Measurements from ENCODE around the gene PPL.
"Not testable (repeated sequence)": the region's sequence is repeated elsewhere in the genome, so short reads cannot be mapped to it uniquely, and the experiment has no call there.

The PPL gene

DNA sequence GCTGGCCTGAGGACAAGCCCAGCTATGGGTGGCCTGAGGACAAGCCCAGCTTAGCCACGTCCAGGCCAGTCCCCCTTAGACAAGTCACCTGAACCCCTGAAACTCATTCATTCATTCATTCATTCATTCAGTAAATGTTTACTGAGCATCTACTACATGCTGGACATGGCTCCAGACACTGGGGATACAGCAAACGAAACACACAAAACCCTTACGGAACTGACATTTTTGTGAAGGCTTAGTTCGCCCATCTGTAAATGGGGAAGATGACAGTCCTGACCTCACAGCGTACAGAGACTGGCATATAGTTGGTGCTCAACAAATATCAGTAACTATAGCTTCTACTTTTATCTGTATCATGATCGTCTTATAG lies 37.5 kb downstream of the PPL start:
- H3K27ac ChIP-seq, result no peak overlapping the region
- DNase-seq, result no peak
- TF ChIP-seq, protein P1, sequence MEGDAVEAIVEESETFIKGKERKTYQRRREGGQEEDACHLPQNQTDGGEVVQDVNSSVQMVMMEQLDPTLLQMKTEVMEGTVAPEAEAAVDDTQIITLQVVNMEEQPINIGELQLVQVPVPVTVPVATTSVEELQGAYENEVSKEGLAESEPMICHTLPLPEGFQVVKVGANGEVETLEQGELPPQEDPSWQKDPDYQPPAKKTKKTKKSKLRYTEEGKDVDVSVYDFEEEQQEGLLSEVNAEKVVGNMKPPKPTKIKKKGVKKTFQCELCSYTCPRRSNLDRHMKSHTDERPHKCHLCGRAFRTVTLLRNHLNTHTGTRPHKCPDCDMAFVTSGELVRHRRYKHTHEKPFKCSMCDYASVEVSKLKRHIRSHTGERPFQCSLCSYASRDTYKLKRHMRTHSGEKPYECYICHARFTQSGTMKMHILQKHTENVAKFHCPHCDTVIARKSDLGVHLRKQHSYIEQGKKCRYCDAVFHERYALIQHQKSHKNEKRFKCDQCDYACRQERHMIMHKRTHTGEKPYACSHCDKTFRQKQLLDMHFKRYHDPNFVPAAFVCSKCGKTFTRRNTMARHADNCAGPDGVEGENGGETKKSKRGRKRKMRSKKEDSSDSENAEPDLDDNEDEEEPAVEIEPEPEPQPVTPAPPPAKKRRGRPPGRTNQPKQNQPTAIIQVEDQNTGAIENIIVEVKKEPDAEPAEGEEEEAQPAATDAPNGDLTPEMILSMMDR (IDR thresholded peaks at IDR 0.05; ENCODE audit: low read depth, low read length), result no peak
- no peaks in the 10 kb centered on the region for H3K9me3 ChIP-seq (ENCODE audit: severe bottlenecking)
- H3K4me3 ChIP-seq (ENCODE audit: low read depth, low read length), result no peak overlapping the region
- peaks cover 11% of the 10 kb centered on the region for H3K36me3 ChIP-seq
- H3K27me3 ChIP-seq (ENCODE audit: insufficient read depth, low read depth, severe bottlenecking), result no peaks in the 10 kb centered on the region

DNA sequence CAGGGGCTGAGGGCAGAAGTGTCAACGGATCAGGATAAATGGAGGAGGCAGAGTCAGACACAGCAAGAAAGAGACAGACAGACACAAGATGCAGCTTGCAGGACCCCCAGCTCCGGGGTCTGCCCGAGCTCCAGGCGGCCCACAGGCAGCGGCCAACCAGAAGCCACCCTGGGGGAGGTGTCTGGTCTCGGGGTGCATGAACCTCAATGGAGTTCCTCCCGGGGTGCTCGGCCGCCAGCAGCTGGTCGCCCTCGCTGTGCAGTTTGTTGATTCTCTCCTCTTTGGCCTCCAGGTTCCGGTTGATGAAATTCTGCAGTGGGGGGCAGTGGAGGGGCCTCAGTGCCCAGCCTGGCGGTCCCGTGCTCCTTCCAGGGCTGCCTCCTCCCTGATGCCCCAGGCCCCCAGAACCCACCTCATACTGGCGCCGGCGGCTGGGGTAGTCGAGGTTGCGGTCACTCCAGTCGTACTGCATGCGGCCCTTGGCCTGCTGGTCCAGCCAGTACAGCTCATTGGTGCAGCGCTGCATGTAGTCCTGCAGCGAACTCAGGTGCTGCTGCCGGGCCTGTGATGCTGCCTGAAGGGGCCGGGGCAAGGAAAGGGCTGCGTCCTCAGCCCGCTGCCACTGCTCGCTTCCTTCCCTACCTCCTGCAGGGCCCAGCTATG lies 38.0 kb downstream of the PPL start:
- DNase-seq, result no peak
- no peaks in the 10 kb centered on the region for H3K27me3 ChIP-seq (ENCODE audit: insufficient read depth, low read depth, severe bottlenecking)
- TF ChIP-seq, protein P1 (IDR thresholded peaks at IDR 0.05; ENCODE audit: low read depth, low read length), result no peak
- peaks cover 11% of the 10 kb centered on the region for H3K36me3 ChIP-seq
- no peaks in the 10 kb centered on the region for H3K9me3 ChIP-seq (ENCODE audit: severe bottlenecking)
- H3K4me3 ChIP-seq (ENCODE audit: low read depth, low read length), result no peak overlapping the region
- no peak overlapping the region for H3K27ac ChIP-seq

DNA sequence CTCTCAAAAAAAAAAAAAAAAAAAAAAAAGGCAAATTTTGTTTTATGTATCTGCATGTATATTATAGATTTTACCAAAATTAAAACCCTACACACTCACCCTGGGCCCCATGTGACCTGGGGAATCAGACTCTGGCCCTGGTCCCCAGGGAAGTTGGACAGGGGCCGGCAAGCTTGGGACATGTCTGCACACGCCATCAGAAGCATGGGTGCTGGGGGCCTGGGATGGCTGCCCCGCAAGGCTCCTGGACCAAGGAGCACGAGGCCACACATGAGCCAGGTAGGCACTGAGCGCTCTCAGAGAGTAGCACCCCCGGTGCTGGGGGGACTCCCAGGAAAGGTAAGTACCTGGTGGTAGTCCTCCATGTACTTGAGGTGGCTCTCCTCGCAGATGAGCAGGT lies 39.6 kb downstream of the PPL start:
- H3K36me3 ChIP-seq, result peaks cover 14% of the 10 kb centered on the region
- no peak overlapping the region; the same call in 1 of the 2 replicates for H3K27ac ChIP-seq
- H3K4me3 ChIP-seq (ENCODE audit: low read depth, low read length), result no peak overlapping the region
- TF ChIP-seq, protein P1 (IDR thresholded peaks at IDR 0.05; ENCODE audit: low read depth, low read length), result no peak
- H3K27me3 ChIP-seq (ENCODE audit: insufficient read depth, low read depth, severe bottlenecking), result no peaks in the 10 kb centered on the region
- no peaks in the 10 kb centered on the region for H3K9me3 ChIP-seq (ENCODE audit: severe bottlenecking)
- no peak for DNase-seq

DNA sequence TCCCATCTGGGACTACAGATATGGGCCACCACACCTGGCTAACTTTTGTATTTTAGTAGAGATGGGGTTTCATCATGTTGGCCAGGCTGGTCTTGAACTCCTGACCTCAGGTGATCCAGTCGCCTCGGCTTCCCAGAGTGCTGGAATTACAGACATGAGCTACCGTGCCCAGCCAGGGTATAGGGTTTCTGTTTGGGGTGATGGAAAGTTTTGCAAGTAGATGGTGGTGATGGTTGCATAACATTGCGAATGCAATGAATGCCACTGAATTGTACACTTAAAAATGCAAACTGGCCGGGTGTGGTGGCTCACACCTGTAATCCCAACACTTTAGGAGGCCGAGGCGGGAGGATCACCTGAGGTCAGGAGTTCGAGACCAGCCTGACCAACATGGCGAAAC lies 40.2 kb downstream of the PPL start:
- H3K4me3 ChIP-seq (ENCODE audit: low read depth, low read length); H3K27ac ChIP-seq; H3K9me3 ChIP-seq (ENCODE audit: severe bottlenecking); DNase-seq; H3K27me3 ChIP-seq (ENCODE audit: insufficient read depth, low read depth, severe bottlenecking): not testable (repeated sequence)
- H3K36me3 ChIP-seq, result peaks cover 14% of the 10 kb centered on the region

DNA sequence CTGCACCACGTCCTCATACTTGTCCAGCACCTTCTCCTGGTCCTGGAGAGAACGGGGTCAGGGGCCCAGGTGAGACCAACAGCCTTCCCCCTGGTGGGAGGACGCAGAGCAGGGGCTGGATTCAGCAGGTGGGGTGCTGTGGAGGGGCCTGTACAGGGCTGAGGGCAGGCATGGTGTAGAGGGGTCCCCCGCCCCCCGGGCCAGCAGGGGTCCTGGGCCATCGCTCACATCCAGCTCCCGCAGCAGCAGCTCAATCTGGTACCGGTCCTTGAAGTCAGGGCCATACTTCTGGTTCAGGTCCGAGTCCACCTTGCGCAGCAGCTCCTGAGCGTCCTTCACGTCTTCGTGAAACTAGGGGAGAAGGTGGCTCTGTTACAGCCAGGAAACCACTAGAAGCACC lies 41.6 kb downstream of the PPL start:
- Histone ChIP-seq H3K27ac (no peak overlapping the region), H3K4me3 (ENCODE audit: low read depth, low read length) (no peak overlapping the region), H3K9me3 (ENCODE audit: severe bottlenecking) (no peaks in the 10 kb centered on the region), H3K27me3 (ENCODE audit: insufficient read depth, low read depth, severe bottlenecking) (no peaks in the 10 kb centered on the region), H3K36me3 (peaks cover 14% of the 10 kb centered on the region)
- TF ChIP-seq, protein P1 (IDR thresholded peaks at IDR 0.05; ENCODE audit: low read depth, low read length), result no peak
- DNase-seq, result no peak

DNA sequence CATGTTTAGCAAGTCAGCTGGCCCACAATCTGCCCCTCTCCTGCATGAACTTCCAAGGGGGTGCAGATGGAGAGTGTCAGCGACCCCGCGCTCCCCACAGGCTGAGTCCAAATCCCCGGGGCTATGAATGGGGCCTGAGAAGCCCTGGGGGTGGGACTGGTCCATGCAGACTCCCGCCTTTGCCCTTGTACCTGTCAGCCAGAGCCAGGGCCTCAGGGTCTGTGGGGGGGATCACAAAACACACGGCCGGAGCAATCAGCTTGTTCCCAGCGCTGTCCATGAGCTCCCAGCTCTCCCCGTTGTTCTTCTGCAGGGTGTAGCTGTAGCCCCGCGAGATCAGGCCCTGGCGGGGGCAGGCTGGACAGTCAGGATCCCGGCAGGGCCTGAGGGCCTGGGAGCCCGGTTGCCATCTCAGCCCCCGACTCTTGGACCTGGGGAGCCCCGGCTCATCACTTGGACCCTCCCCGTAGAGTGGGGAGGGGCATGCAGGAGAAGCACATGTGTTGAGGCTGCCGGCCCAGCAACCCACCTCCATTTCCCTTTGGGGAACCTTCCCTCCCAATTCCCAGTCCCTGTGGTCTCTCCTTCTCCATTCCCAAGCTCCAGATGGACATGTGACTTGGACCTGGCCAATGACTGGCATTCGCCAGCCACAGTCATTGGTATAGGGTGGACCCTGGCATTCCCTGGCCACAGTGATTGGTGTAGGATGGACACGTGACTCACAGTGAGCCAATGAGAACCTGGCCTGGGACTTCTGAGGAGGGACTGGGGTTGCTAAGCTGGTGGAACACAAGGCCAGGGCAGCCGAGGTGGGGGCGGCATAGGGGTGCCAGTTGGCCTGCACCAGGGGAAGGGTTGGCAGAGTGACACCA lies 42.4 kb downstream of the PPL start:
- DNase-seq, result no peak
- no peak overlapping the region for H3K4me3 ChIP-seq (ENCODE audit: low read depth, low read length)
- H3K9me3 ChIP-seq (ENCODE audit: severe bottlenecking), result no peaks in the 10 kb centered on the region
- no peak overlapping the region for H3K27ac ChIP-seq
- TF ChIP-seq, protein P1 (IDR thresholded peaks at IDR 0.05; ENCODE audit: low read depth, low read length), result no peak
- H3K36me3 ChIP-seq, result peaks cover 19% of the 10 kb centered on the region
- H3K27me3 ChIP-seq (ENCODE audit: insufficient read depth, low read depth, severe bottlenecking), result no peaks in the 10 kb centered on the region

All from WERI-Rb-1 (cell line).